ENCODE data around the gene LCA5L. TPM values are rescaled to one million over a fixed set of nuclear protein-coding genes. Genes with fewer than 3 reads are reported as not detected.

Gene LCA5L
- total RNA-seq, 2 experiments from 2014 or later, result 0.35 to 1.8 TPM

DNA sequence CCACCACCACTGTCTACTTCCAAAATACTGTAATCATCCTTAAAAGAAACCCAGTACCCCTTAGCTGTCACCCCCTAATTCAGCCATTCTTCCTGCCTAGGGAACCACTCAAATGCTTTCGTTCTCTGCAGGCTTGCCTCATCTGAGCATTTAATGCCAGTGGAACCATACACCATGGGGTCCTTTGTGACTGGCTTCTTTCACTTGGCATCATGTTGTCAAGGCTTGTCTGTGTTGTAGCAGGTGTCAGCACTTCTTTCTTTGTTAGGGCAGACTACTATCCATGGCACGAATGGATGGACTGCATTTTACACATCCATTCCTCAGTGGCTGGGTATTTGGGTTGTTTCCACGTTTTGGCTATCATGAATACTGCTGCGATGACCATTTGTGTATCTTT, 34.7 kb upstream of the LCA5L start:
- intact Hi-C loops (cut with micrococcal nuclease; ENCODE audit: unreplicated experiment), result no loop called here
- no TSS peak for BruUV-seq (replicated peaks)
- no peaks in the 10 kb centered on the region for H4K20me1 ChIP-seq (ENCODE audit: insufficient read depth, low read length)
- no peaks in the 10 kb centered on the region for H3K9me3 ChIP-seq (ENCODE audit: low read length)
- POLR2A ChIA-PET, result no interaction called here
- CTCF ChIA-PET (ENCODE audit: unreplicated experiment), result no interaction called here
- no peaks in the 10 kb centered on the region for H3K9me2 ChIP-seq (ENCODE audit: insufficient read depth, low read length)
- no peak overlapping the region for H3K4me2 ChIP-seq (ENCODE audit: low read length)
- H2AFZ ChIP-seq (ENCODE audit: low read length), result no peak overlapping the region
- no peaks in the 10 kb centered on the region for H3K79me2 ChIP-seq (ENCODE audit: insufficient read depth, low read depth, low read length)
- H3K4me1 ChIP-seq (ENCODE audit: insufficient read depth, low read length, poor library complexity, severe bottlenecking), result no peaks in the 10 kb centered on the region
- no peak overlapping the region for H3K4me3 ChIP-seq (ENCODE audit: low read depth, low read length, poor library complexity, severe bottlenecking)
- H3K36me3 ChIP-seq (ENCODE audit: insufficient read depth, low read length), result no peaks in the 10 kb centered on the region
- no peak overlapping the region for H3K27ac ChIP-seq (ENCODE audit: low read depth, low read length, poor library complexity, severe bottlenecking)
- TF ChIP-seq, protein P1, sequence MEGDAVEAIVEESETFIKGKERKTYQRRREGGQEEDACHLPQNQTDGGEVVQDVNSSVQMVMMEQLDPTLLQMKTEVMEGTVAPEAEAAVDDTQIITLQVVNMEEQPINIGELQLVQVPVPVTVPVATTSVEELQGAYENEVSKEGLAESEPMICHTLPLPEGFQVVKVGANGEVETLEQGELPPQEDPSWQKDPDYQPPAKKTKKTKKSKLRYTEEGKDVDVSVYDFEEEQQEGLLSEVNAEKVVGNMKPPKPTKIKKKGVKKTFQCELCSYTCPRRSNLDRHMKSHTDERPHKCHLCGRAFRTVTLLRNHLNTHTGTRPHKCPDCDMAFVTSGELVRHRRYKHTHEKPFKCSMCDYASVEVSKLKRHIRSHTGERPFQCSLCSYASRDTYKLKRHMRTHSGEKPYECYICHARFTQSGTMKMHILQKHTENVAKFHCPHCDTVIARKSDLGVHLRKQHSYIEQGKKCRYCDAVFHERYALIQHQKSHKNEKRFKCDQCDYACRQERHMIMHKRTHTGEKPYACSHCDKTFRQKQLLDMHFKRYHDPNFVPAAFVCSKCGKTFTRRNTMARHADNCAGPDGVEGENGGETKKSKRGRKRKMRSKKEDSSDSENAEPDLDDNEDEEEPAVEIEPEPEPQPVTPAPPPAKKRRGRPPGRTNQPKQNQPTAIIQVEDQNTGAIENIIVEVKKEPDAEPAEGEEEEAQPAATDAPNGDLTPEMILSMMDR (conservative IDR thresholded peaks at IDR 0.05; ENCODE audit: low read length), result no peak
- TF ChIP-seq EZH2phosphoT487 (IDR thresholded peaks at IDR 0.05; ENCODE audit: borderline replicate concordance, low read depth, low read length), result no peak
- DNase-seq (ENCODE audit: low spot score), result no peak

- Histone ChIP-seq H3K27ac (ENCODE audit: low read depth, low read length, poor library complexity, severe bottlenecking) (no peak overlapping the region), H3K4me1 (ENCODE audit: insufficient read depth, low read length, poor library complexity, severe bottlenecking) (no peaks in the 10 kb centered on the region), H3K9me2 (ENCODE audit: insufficient read depth, low read length) (no peaks in the 10 kb centered on the region), H2AFZ (ENCODE audit: low read length) (no peak overlapping the region), H3K4me3 (ENCODE audit: low read depth, low read length, poor library complexity, severe bottlenecking) (no peak overlapping the region), H3K4me2 (ENCODE audit: low read length) (no peak overlapping the region), H4K20me1 (ENCODE audit: insufficient read depth, low read length) (no peaks in the 10 kb centered on the region), H3K79me2 (ENCODE audit: insufficient read depth, low read depth, low read length) (no peaks in the 10 kb centered on the region), H3K9me3 (ENCODE audit: low read length) (no peaks in the 10 kb centered on the region), H3K36me3 (ENCODE audit: insufficient read depth, low read length) (no peaks in the 10 kb centered on the region)
- intact Hi-C loops (cut with micrococcal nuclease; ENCODE audit: unreplicated experiment), result no loop called here
- BruUV-seq (replicated peaks), result no TSS peak
- TF ChIP-seq EZH2phosphoT487 (IDR thresholded peaks at IDR 0.05; ENCODE audit: borderline replicate concordance, low read depth, low read length), result no peak
- TF ChIP-seq, protein P1 (conservative IDR thresholded peaks at IDR 0.05; ENCODE audit: low read length), result no peak
- CTCF ChIA-PET (ENCODE audit: unreplicated experiment), result no interaction called here
- POLR2A ChIA-PET, result no interaction called here
- DNase-seq (ENCODE audit: low spot score), result no peak
Measured at GRCh38 chr21:39479814-39480182, 34.2 kb upstream of the LCA5L start.

- BruUV-seq (replicated peaks), result no TSS peak
- Histone ChIP-seq H3K79me2 (ENCODE audit: insufficient read depth, low read depth, low read length) (no peaks in the 10 kb centered on the region), H4K20me1 (ENCODE audit: insufficient read depth, low read length) (no peaks in the 10 kb centered on the region), H3K4me3 (ENCODE audit: low read depth, low read length, poor library complexity, severe bottlenecking) (no peak overlapping the region), H3K36me3 (ENCODE audit: insufficient read depth, low read length) (no peaks in the 10 kb centered on the region), H3K9me3 (ENCODE audit: low read length) (no peaks in the 10 kb centered on the region), H3K4me1 (ENCODE audit: insufficient read depth, low read length, poor library complexity, severe bottlenecking) (no peaks in the 10 kb centered on the region), H2AFZ (ENCODE audit: low read length) (no peak overlapping the region), H3K9me2 (ENCODE audit: insufficient read depth, low read length) (no peaks in the 10 kb centered on the region), H3K27ac (ENCODE audit: low read depth, low read length, poor library complexity, severe bottlenecking) (no peak overlapping the region), H3K4me2 (ENCODE audit: low read length) (no peak overlapping the region)
- no peak for DNase-seq (ENCODE audit: low spot score)
- ChIA-PET CTCF (ENCODE audit: unreplicated experiment) (no interaction called here), POLR2A (no interaction called here)
- TF ChIP-seq EZH2phosphoT487 (IDR thresholded peaks at IDR 0.05; ENCODE audit: borderline replicate concordance, low read depth, low read length), result no peak
- TF ChIP-seq, protein P1 (conservative IDR thresholded peaks at IDR 0.05; ENCODE audit: low read length), result no peak
- intact Hi-C loops (cut with micrococcal nuclease; ENCODE audit: unreplicated experiment), result no loop called here
Measured at GRCh38 chr21:39479164-39479813, 33.7 kb upstream of the LCA5L start.

Measured in OCI-LY7 (cell line).